ENCODE results near the gene GLI1. TPM values are rescaled to one million over a fixed set of nuclear protein-coding genes. Genes with fewer than 3 reads are reported as not detected.
A peak's percentile ranks its signal among the peaks of the same experiment; 100 is the strongest.

Gene GLI1
- total RNA-seq, 1 experiment from 2014 or later, result 25.8 TPM

GRCh38 chr12:57462912-57463253 lies 3.3 kb downstream of the GLI1 start:
- no peak overlapping the region for H3K4ac ChIP-seq (ENCODE audit: low read depth, low read length)
- H3K27me3 ChIP-seq (ENCODE audit: insufficient read depth, low read length), result no peaks in the 10 kb centered on the region
- Mint-ChIP-seq H3K4me1 (peaks cover 22 to 24% of the 10 kb centered on the region in 2 experiments), H3K9me3 (no peaks in the 10 kb centered on the region), H3K36me3 (ENCODE audit: insufficient read depth in 1 of 3, low read depth in 3 of 3) (peaks cover 0 to 26% (median 14%) of the 10 kb centered on the region in 3 experiments; a peak in 6 of 7 replicates), H3K27ac (peak overlapping the region in 1 of 3 experiments; percentile 92; a peak in 1 of 7 replicates), H3K27me3 (ENCODE audit: low read depth) (peaks cover 35% of the 10 kb centered on the region), H3K4me3 (peak overlapping the region; percentile 69 to 84)
- no peak for TF ChIP-seq CTCF (conservative IDR thresholded peaks at IDR 0.05)
- no peak for DNase-seq
- no CpG with 5 or more reads among the region's 5 CpGs for WGBS (ENCODE audit: extremely low coverage, insufficient read length, low lambda C conversion rate)
- no peak overlapping the region for H3K14ac ChIP-seq (ENCODE audit: insufficient read depth, low read length)
- H4K5ac ChIP-seq (ENCODE audit: insufficient read length, low read depth, low read length), result no peak overlapping the region
- no peak overlapping the region for H2BK5ac ChIP-seq (ENCODE audit: insufficient read length, low read length)
- H3K18ac ChIP-seq (ENCODE audit: insufficient read length, low read depth, low read length), result no peak overlapping the region
- no peak overlapping the region for H3K23ac ChIP-seq (ENCODE audit: insufficient read length, low read depth, low read length)
- H3K4me2 ChIP-seq (ENCODE audit: insufficient read depth, insufficient read length, low read length), result peak overlapping the region; percentile 63
- no peak overlapping the region for H4K91ac ChIP-seq (ENCODE audit: insufficient read length, low read depth, low read length)
- no peak overlapping the region for H2BK15ac ChIP-seq (ENCODE audit: low read depth, low read length)
- H2BK12ac ChIP-seq (ENCODE audit: insufficient read length, low read depth, low read length), result no peak overlapping the region
- no peaks in the 10 kb centered on the region for H4K20me1 ChIP-seq (ENCODE audit: control insufficient read depth, insufficient read depth, insufficient read length)
- H3K56ac ChIP-seq (ENCODE audit: insufficient read length, low read depth, low read length), result no peak overlapping the region
- no peaks in the 10 kb centered on the region for H3K9me3 ChIP-seq (ENCODE audit: control insufficient read depth, low read depth, low read length)
- no peak overlapping the region for H2AFZ ChIP-seq (ENCODE audit: low read length)
- H4K8ac ChIP-seq (replicated peaks; ENCODE audit: insufficient read length, low read depth, low read length), result no peak overlapping the region
- H3K23me2 ChIP-seq (ENCODE audit: insufficient read length, low read depth, low read length, poor library complexity, severe bottlenecking), result peaks cover 19% of the 10 kb centered on the region
- no peak overlapping the region for H3K9ac ChIP-seq (ENCODE audit: extremely low read depth, insufficient read length, low read length)
- H2AK5ac ChIP-seq (ENCODE audit: insufficient read length, low read length), result no peak overlapping the region
- no peak overlapping the region for H2BK20ac ChIP-seq (ENCODE audit: low read depth, low read length, poor library complexity, severe bottlenecking)
- no peaks in the 10 kb centered on the region for H3K79me1 ChIP-seq (ENCODE audit: insufficient read depth, low read depth, low read length, poor library complexity, severe bottlenecking)
- no peak overlapping the region for H2BK120ac ChIP-seq (ENCODE audit: low read depth, low read length, poor library complexity, severe bottlenecking)
- H3T11ph ChIP-seq (ENCODE audit: low read length), result no peak overlapping the region
- no peak overlapping the region for H3K27ac ChIP-seq (ENCODE audit: insufficient read length, low read depth, low read length)
- no peaks in the 10 kb centered on the region for H3K4me1 ChIP-seq (ENCODE audit: insufficient read depth, low read length)
- H3K79me2 ChIP-seq (ENCODE audit: insufficient read depth, low read length), result no peaks in the 10 kb centered on the region

Data from H9 (cell line).